Activated naive CD4-positive, alpha-beta T cell treated with anti-CD3 and anti-CD28 coated beads, Interleukin-2, amount 10 ng/mL, durations not matched to agents 7 days and 5 days (primary cell): ENCODE data around the gene PDE3B.
A peak's percentile ranks its signal among the peaks of the same experiment; 100 is the strongest.
"Not testable (repeated sequence)": the region's sequence is repeated elsewhere in the genome, so short reads cannot be mapped to it uniquely, and the experiment has no call there.

Source experiments
- CTCF ChIA-PET: fragments of 350-600 bp; sonication (Branson Sonifier 250); formaldehyde crosslinking; loops from one replicate; lab custom pipeline; 2021; ENCODE audit warnings: antibody characterized with exemption; lab: Charles Lee
- DNase-seq: peaks from one replicate; pipeline ENCODE4 v3.0.0-alpha.2; 2020
- H3K27ac Mint-ChIP-seq: one replicate; pipeline ENCODE4 v1.8.0; 2021; ENCODE audit warnings: mild to moderate bottlenecking, moderate library complexity, mixed read lengths
- H3K27me3 Mint-ChIP-seq: one replicate; pipeline ENCODE4 v1.8.0; 2021; ENCODE audit warnings: mild to moderate bottlenecking, mixed read lengths
- H3K36me3 Mint-ChIP-seq: one replicate; pipeline ENCODE4 v1.8.0; 2021; ENCODE audit warnings: mixed read lengths
- H3K4me1 Mint-ChIP-seq: one replicate; pipeline ENCODE4 v1.8.0; 2021; ENCODE audit warnings: mixed read lengths
- H3K4me3 Mint-ChIP-seq: one replicate; pipeline ENCODE4 v1.8.0; 2021; ENCODE audit warnings: mild to moderate bottlenecking, moderate library complexity, mixed read lengths
- H3K9me3 Mint-ChIP-seq: one replicate; pipeline ENCODE4 v1.8.0; 2021; ENCODE audit warnings: mixed read lengths

The PDE3B gene

DNA sequence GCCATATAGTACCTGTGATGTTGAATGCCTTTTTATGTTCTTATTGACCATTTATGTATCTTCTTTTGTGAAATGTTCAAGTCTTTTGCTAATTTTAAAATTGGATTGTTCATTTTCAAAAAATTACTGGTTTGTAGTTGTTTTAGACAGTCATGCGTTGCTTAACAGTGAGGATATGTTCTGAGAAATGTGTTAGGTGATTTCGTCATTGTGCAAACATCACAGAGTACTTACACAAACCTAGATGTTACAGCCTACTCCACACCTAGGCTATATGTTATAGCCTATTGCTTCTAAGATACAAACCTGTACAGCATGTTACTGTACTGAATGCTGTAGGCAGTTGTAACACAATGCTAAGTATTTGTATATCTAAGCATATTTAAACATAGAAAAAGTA lies 32.5 kb downstream of the PDE3B start:
- CTCF ChIA-PET = no interaction called here
- H3K9me3 Mint-ChIP-seq = peaks cover 7% of the 10 kb centered on the region
- H3K4me3 Mint-ChIP-seq = no peak overlapping the region
- H3K27me3 Mint-ChIP-seq = no peaks in the 10 kb centered on the region
- H3K4me1 Mint-ChIP-seq = peaks cover 40% of the 10 kb centered on the region
- H3K27ac Mint-ChIP-seq = no peak overlapping the region
- DNase-seq = no peak
- peaks cover 76% of the 10 kb centered on the region for H3K36me3 Mint-ChIP-seq

DNA sequence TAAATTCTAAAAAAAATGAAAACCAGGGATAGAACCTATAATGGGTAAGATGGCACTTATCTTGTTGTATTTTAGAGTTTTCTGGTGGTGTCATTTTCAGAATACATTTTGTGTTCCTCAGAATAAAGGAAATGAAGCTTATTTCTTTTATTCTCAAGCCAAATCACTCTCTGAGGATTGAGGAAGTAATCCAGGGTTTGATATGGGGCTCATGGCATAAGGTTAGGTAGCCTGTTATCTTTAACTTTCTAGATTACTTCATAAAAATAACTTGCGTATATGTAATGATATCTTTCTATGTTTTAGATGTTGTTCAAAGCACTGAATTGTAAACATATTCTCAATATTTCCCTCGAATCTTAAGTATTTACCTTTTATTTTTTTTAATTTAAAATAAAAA lies 33.5 kb downstream of the PDE3B start:
- peaks cover 80% of the 10 kb centered on the region for H3K36me3 Mint-ChIP-seq
- H3K27ac Mint-ChIP-seq = no peak overlapping the region
- peaks cover 7% of the 10 kb centered on the region for H3K9me3 Mint-ChIP-seq
- H3K27me3 Mint-ChIP-seq = no peaks in the 10 kb centered on the region
- CTCF ChIA-PET = no interaction called here
- DNase-seq = no peak
- H3K4me3 Mint-ChIP-seq = no peak overlapping the region
- peaks cover 42% of the 10 kb centered on the region for H3K4me1 Mint-ChIP-seq

DNA sequence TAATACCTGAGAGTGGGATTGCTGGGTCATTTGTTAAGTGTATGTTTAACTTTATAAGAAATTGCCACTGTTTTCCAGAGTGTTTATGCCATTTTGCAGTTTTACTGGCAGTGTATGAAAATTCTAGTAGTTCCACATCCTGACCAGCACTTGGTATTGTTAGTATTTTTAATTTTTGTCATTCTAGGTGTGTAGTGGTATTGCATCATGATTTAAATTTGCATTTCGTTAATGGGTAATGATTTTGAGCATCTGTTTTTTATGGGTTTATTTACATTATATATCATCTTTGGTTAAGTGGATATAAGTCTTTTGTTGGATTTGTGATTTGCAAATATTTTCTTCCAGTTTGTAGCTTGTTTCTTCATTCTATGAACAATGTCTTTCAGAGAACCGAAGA lies 34.7 kb downstream of the PDE3B start:
- H3K27me3 Mint-ChIP-seq = no peaks in the 10 kb centered on the region
- no peak overlapping the region for H3K4me3 Mint-ChIP-seq
- H3K4me1 Mint-ChIP-seq = peaks cover 41% of the 10 kb centered on the region
- no peak overlapping the region for H3K27ac Mint-ChIP-seq
- no peak for DNase-seq
- H3K9me3 Mint-ChIP-seq = peaks cover 7% of the 10 kb centered on the region
- CTCF ChIA-PET = no interaction called here
- H3K36me3 Mint-ChIP-seq = peaks cover 73% of the 10 kb centered on the region

DNA sequence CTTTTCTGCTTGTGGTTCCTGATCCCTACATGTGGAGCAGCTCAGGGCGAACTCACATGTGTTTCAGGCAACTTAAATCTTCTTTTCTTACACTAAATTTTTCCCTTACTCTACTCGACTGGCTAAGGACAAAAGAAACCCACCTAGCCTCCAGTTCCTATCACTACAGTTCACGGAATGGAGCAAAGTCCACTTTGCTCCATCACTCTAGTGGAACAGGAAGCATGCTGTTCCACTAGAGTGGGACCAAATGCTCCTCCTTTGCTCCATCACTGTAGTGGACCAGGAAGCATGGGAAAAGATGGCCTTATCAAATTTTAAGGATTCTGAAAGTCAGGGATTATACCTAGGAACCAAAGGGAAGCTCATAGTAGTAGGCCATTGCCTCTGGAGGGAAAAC lies 36.1 kb downstream of the PDE3B start:
- H3K27me3 Mint-ChIP-seq = no peaks in the 10 kb centered on the region
- peaks cover 40% of the 10 kb centered on the region for H3K4me1 Mint-ChIP-seq
- DNase-seq = no peak
- CTCF ChIA-PET = no interaction called here
- no peak overlapping the region for H3K27ac Mint-ChIP-seq
- peaks cover 15% of the 10 kb centered on the region for H3K9me3 Mint-ChIP-seq
- no peak overlapping the region for H3K4me3 Mint-ChIP-seq
- H3K36me3 Mint-ChIP-seq = peaks cover 70% of the 10 kb centered on the region

DNA sequence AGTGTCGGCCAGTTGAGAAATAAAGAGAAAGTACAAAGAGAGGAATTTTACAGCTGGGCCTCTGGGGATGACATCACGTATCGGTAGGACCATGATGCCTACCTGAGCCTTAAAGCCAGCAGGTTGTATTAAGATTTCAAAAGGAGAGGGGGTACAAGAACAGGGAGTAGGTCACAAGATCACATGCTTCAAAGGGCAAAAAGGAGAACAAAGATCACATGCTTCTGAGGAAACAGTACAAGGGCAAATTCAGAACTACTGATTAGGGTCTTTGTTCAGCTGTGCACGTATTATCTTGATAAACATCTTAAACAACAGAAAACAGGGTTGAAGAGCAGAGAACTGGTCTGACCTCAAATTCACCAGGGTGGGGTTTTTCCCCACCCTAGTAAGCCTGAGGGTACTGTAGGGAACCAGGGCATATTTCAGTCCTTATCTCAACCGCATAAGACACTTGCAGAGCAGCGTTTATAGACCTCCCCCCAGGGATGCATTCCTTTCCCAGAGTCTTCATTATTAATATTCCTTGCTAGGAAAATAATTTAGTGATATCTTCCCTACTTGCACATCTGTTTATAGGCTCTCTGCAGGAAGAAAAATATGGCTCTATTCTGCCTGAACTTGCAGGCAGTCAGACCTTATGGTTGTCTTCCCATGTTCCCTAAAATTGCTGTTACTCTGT lies 40.8 kb downstream of the PDE3B start:
- DNase-seq, H3K27me3 Mint-ChIP-seq, H3K4me3 Mint-ChIP-seq, H3K27ac Mint-ChIP-seq, CTCF ChIA-PET: not testable (repeated sequence)
- Mint-ChIP-seq H3K9me3 (peaks cover 14% of the 10 kb centered on the region), H3K36me3 (peaks cover 63% of the 10 kb centered on the region), H3K4me1 (peaks cover 36% of the 10 kb centered on the region)

DNA sequence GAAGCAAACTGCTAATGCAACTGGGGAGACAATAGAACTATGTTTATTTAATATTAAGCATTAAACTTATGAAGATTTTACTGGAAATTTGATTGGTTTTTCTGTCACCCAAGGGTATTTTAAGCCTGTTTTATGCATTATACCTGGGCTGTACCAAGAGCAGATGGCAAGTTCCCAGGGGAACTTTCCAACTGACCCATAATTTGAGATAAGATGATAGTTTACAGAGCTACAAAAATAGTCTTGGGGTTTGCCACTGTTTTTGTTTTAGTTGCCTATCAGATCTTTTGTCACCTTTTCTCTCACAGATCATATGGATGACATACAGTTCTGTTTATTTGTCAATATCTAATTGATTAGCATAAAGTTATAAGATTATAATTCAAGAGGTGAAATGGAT lies 43.9 kb downstream of the PDE3B start:
- H3K9me3 Mint-ChIP-seq = peaks cover 16% of the 10 kb centered on the region
- peaks cover 35% of the 10 kb centered on the region for H3K4me1 Mint-ChIP-seq
- peaks cover 55% of the 10 kb centered on the region for H3K36me3 Mint-ChIP-seq
- H3K4me3 Mint-ChIP-seq = no peak overlapping the region
- CTCF ChIA-PET = no interaction called here
- H3K27me3 Mint-ChIP-seq = no peaks in the 10 kb centered on the region
- H3K27ac Mint-ChIP-seq = no peak overlapping the region
- DNase-seq = no peak

DNA sequence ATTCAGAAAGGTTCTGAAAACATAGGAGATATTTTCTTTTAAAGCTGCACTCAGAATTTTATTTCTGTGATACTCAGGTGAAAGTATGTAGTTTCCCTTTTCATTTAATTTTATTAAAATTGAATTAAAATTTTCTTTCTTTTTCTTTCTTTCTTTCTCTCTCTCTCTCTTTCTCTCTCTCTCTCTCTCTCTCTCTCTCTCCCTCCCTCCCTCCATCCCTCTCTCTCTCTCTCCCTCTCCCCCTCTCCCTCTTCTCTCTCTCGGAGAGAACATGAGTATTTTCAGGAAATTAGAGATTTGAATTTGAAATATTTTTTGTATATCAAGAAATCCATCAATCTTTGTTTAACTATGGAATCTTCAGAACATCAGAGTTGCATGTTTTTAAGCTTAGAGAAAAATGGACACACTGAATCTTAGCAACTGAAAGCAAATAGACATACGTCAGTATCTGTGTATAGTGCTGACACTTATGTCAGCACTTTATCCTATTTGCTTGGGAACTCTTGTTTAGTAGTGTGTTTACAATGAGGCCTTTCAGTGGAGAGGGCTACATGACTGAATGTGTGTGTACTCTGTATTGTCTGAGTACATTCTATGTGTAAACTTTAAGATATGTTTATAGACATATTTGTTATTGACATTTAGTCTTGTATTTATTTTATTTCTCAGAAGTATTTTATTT lies 44.5 kb downstream of the PDE3B start:
- peaks cover 22% of the 10 kb centered on the region for H3K9me3 Mint-ChIP-seq
- no peaks in the 10 kb centered on the region for H3K27me3 Mint-ChIP-seq
- CTCF ChIA-PET = no interaction called here
- DNase-seq = no peak
- H3K4me1 Mint-ChIP-seq = peaks cover 35% of the 10 kb centered on the region
- peaks cover 61% of the 10 kb centered on the region for H3K36me3 Mint-ChIP-seq
- no peak overlapping the region for H3K27ac Mint-ChIP-seq
- no peak overlapping the region for H3K4me3 Mint-ChIP-seq

DNA sequence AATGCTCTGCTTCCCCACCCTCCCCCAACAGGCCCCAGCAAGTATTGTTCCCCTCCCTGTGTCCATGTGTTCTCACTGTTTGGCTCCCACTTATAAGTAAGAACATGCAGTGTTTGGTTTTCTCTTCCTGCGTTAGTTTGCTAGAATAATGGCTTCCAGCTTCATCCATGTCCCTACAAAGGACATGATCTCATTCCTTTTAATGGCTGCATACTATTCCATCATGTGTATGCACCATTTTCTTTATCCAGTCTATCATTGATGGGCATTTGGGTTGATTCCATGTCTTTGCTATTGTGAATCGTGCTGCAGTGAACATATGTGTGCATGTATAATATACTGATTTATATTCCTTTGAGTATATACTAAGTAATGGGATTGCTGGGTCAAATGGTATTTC lies 52.1 kb downstream of the PDE3B start:
- H3K9me3 Mint-ChIP-seq = peaks cover 39% of the 10 kb centered on the region
- CTCF ChIA-PET, DNase-seq, H3K4me3 Mint-ChIP-seq, H3K27me3 Mint-ChIP-seq: not testable (repeated sequence)
- H3K4me1 Mint-ChIP-seq = peaks cover 45% of the 10 kb centered on the region
- H3K27ac Mint-ChIP-seq = peak overlapping the region; percentile 80
- peaks cover 73% of the 10 kb centered on the region for H3K36me3 Mint-ChIP-seq

DNA sequence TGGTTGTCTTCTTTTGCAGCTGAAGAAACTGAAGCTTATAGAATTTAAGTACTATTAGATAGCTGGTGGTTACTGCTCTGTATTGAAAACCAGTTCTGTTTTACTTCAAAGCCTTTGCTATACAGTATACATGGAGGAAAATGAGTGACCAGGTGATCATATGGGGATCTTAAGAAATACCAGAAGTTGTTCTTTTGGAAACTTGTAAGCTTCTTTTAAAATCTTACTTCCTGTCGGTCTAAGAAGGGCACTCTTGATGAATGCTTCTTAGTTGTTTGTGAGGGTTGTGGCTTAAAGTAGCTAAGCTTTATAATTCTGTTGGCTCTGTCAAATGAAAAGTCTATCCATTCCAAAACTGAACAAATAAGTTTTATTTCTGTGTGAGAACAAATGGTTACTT lies 55.2 kb downstream of the PDE3B start:
- Mint-ChIP-seq H3K27me3 (no peaks in the 10 kb centered on the region), H3K9me3 (peaks cover 39% of the 10 kb centered on the region), H3K27ac (peak overlapping the region; percentile 68), H3K4me1 (peaks cover 49% of the 10 kb centered on the region), H3K36me3 (peaks cover 78% of the 10 kb centered on the region), H3K4me3 (no peak overlapping the region)
- DNase-seq = no peak
- CTCF ChIA-PET = interaction anchor here (1.2 kb wide), 1 partner anchor 206 kb away, joined by 3 read pairs; no protein-coding TSS in a partner anchor

DNA sequence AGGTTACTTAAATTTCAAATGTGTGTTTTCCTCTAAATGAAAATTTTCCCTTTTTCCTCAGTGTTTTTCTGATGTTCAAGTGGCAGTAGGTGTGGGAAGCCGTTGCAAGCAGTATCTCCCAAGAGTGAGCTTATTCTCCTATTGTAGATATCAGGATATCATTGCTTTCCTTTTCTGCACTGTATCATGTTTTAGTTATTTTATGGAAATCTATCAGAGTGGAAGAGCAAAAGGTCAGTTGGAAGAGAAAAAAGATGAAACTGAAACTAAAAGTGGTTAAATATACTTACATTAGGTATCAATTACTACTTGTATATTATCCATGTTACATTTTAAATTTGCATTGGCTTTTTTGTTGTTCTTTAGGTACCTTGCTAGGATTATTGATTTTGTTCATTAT lies 57.0 kb downstream of the PDE3B start:
- no peak overlapping the region for H3K4me3 Mint-ChIP-seq
- peaks cover 75% of the 10 kb centered on the region for H3K36me3 Mint-ChIP-seq
- H3K4me1 Mint-ChIP-seq = peaks cover 45% of the 10 kb centered on the region
- no peak for DNase-seq
- CTCF ChIA-PET = no interaction called here
- no peaks in the 10 kb centered on the region for H3K27me3 Mint-ChIP-seq
- H3K9me3 Mint-ChIP-seq = peaks cover 43% of the 10 kb centered on the region
- H3K27ac Mint-ChIP-seq = no peak overlapping the region

DNA sequence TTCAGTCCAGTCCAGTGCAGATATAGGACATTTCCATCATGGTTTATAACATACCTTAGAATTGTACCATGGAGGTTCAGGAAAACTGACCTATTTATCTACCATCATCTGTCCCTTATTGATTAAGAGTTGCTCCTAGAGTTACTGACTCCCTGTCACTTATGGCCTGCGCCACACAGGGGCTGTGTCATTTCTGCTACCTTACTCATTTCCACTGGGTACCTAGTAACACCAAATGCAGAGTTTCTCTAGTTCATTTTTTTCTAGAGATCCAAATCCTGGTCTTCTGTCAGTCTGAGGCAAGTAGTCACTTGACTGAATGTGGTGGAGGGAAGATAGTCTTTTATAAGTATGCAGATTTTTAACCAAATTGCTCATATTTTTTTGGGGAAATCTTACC lies 59.2 kb downstream of the PDE3B start:
- no peak overlapping the region for H3K27ac Mint-ChIP-seq
- peaks cover 44% of the 10 kb centered on the region for H3K9me3 Mint-ChIP-seq
- H3K4me1 Mint-ChIP-seq = peaks cover 35% of the 10 kb centered on the region
- no peaks in the 10 kb centered on the region for H3K27me3 Mint-ChIP-seq
- CTCF ChIA-PET = no interaction called here
- peaks cover 74% of the 10 kb centered on the region for H3K36me3 Mint-ChIP-seq
- DNase-seq = no peak
- no peak overlapping the region for H3K4me3 Mint-ChIP-seq

DNA sequence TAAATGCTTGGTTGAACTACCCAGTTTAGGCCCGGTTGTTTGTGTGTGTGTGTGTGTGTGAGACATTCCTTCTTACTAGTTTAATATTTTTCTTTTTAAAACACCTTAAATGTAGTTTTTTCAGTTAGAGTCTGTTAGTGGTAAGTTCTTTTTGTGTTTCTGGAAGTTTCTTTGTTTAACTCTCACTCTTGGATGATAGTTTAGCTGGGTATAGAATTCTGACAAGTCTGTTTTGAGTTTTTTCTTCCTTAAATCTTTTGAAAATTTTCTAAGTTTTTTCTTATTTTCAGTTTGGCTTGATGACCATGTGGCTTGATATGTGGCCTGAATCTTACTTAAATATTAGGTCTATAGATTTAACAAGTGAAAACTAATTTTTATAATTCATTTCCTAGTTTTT lies 60.1 kb downstream of the PDE3B start:
- no peak overlapping the region for H3K4me3 Mint-ChIP-seq
- H3K4me1 Mint-ChIP-seq = peaks cover 33% of the 10 kb centered on the region
- peaks cover 77% of the 10 kb centered on the region for H3K36me3 Mint-ChIP-seq
- CTCF ChIA-PET = no interaction called here
- no peaks in the 10 kb centered on the region for H3K27me3 Mint-ChIP-seq
- peak overlapping the region; percentile 37 for H3K27ac Mint-ChIP-seq
- peaks cover 50% of the 10 kb centered on the region for H3K9me3 Mint-ChIP-seq
- DNase-seq = no peak

DNA sequence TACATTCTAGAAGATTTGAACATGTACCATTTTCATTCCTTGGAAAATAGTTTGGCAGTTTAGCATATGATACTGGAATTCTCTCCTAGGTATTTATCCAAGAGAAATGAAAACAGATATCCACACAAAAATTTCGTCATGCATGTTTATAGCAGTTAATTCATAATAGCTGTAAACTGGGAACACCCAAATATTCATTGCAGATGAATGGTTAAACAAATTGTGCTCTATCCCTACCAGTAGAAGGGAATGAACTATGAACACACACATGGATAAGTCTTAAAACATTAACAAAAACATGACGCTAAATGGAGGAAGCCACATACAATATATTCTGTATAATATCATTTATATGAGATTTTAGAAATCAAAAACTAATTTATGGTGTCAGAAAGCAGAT lies 61.5 kb downstream of the PDE3B start:
- H3K9me3 Mint-ChIP-seq = peaks cover 57% of the 10 kb centered on the region
- H3K27ac Mint-ChIP-seq = no peak overlapping the region
- no peak for DNase-seq
- peaks cover 81% of the 10 kb centered on the region for H3K36me3 Mint-ChIP-seq
- CTCF ChIA-PET = no interaction called here
- peaks cover 34% of the 10 kb centered on the region for H3K4me1 Mint-ChIP-seq
- no peaks in the 10 kb centered on the region for H3K27me3 Mint-ChIP-seq
- H3K4me3 Mint-ChIP-seq = no peak overlapping the region

DNA sequence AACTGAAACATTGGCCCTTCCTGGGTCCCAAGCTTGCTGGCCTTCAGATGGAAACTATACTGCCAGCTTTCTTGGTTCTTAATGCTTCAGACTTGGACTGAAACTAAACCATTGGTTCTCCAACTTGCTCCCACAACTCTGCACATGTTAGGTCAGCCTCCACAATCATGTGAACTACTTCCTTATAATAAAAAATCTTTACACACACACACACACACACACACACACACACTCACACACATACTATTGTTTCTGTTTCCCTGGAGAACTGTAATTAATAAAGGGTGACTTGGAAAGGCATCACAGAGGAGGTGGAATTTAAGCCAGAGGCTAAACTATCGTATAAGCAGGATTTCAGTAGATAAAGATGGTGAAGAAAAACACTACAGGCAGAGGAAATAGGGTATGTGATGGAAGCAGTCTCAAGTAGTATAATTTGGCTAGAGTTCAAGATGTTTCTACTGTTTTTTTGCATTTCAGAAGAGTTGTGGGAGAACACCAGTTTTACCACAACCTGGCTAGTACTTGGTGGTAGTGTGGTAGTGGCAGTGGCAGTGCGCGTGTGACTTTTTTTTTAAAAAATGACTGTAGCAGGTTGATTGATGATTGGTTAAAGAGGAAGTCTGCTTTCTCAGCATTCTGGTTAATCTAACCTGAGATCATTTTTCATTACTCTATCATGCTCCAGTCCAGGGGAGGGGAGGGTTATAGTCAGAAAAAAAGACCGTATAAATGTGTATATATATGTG lies 70.1 kb downstream of the PDE3B start:
- CTCF ChIA-PET = interaction anchor here (0.7 kb wide), 1 partner anchor 20 kb away, joined by 3 read pairs; no protein-coding TSS in a partner anchor
- DNase-seq = peak; percentile 34
- H3K9me3 Mint-ChIP-seq = peaks cover 32% of the 10 kb centered on the region
- H3K36me3 Mint-ChIP-seq = peaks cover 53% of the 10 kb centered on the region
- peaks cover 39% of the 10 kb centered on the region for H3K4me1 Mint-ChIP-seq
- H3K4me3 Mint-ChIP-seq = no peak overlapping the region
- H3K27me3 Mint-ChIP-seq = no peaks in the 10 kb centered on the region
- H3K27ac Mint-ChIP-seq = peak overlapping the region; percentile 83
